Measurements from ENCODE around the gene CCDC69.
"Not testable (repeated sequence)": the region's sequence is repeated elsewhere in the genome, so short reads cannot be mapped to it uniquely, and the experiment has no call there.

CCDC69 gene

GRCh38 chr5:151240924-151241635, 17.2 kb upstream of the CCDC69 start:
- no peak for TF ChIP-seq JUND (IDR thresholded peaks at IDR 0.05; ENCODE audit: low read depth)
- in situ Hi-C loops (cut with HindIII; ENCODE audit: low pct_unique_long_range_greater_than_20kb, low sequenced_read_pairs), result no loop called here
- peak in 1 of 2 experiments; percentile 51 for DNase-seq (ENCODE audit: low read depth in 1 of 2, low spot score in 1 of 2)

- in situ Hi-C loops (cut with HindIII; ENCODE audit: low pct_unique_long_range_greater_than_20kb, low sequenced_read_pairs), result not testable (repeated sequence)
Observed at GRCh38 chr5:151240268-151240835, 16.5 kb upstream of the CCDC69 start.

GRCh38 chr5:151239237-151239861, 15.5 kb upstream of the CCDC69 start:
- TF ChIP-seq JUND (IDR thresholded peaks at IDR 0.05; ENCODE audit: low read depth), result no peak
- peak; percentile 77 to 78 for DNase-seq (ENCODE audit: low read depth in 1 of 2, low spot score in 1 of 2)
- in situ Hi-C loops (cut with HindIII; ENCODE audit: low pct_unique_long_range_greater_than_20kb, low sequenced_read_pairs), result no loop called here

More at GRCh38 chr5:151240268-151240835, 16.5 kb upstream of the CCDC69 start:
- DNase-seq (ENCODE audit: low read depth in 1 of 2, low spot score in 1 of 2), result not testable (repeated sequence)

GRCh38 chr5:151238303-151238741, 14.4 kb upstream of the CCDC69 start:
- no peak for DNase-seq (ENCODE audit: low read depth in 1 of 2, low spot score in 1 of 2)
- in situ Hi-C loops (cut with HindIII; ENCODE audit: low pct_unique_long_range_greater_than_20kb, low sequenced_read_pairs), result no loop called here
- TF ChIP-seq JUND (IDR thresholded peaks at IDR 0.05; ENCODE audit: low read depth), result no peak

GRCh38 chr5:151237685-151238084, 13.8 kb upstream of the CCDC69 start:
- TF ChIP-seq JUND (IDR thresholded peaks at IDR 0.05; ENCODE audit: low read depth), result no peak
- DNase-seq (ENCODE audit: low read depth in 1 of 2, low spot score in 1 of 2), result no peak
- in situ Hi-C loops (cut with HindIII; ENCODE audit: low pct_unique_long_range_greater_than_20kb, low sequenced_read_pairs), result no loop called here

GRCh38 chr5:151236888-151237287, 13.0 kb upstream of the CCDC69 start:
- DNase-seq (ENCODE audit: low read depth in 1 of 2, low spot score in 1 of 2), result no peak
- no peak for TF ChIP-seq JUND (IDR thresholded peaks at IDR 0.05; ENCODE audit: low read depth)
- in situ Hi-C loops (cut with HindIII; ENCODE audit: low pct_unique_long_range_greater_than_20kb, low sequenced_read_pairs), result no loop called here

GRCh38 chr5:151235239-151235571, 11.3 kb upstream of the CCDC69 start:
- DNase-seq (ENCODE audit: low read depth in 1 of 2, low spot score in 1 of 2); in situ Hi-C loops (cut with HindIII; ENCODE audit: low pct_unique_long_range_greater_than_20kb, low sequenced_read_pairs): not testable (repeated sequence)

- in situ Hi-C loops (cut with HindIII; ENCODE audit: low pct_unique_long_range_greater_than_20kb, low sequenced_read_pairs), result no loop called here
- peak in 1 of 2 experiments; percentile 26 for DNase-seq (ENCODE audit: low read depth in 1 of 2, low spot score in 1 of 2)
- TF ChIP-seq JUND (IDR thresholded peaks at IDR 0.05; ENCODE audit: low read depth), result no peak
Observed at GRCh38 chr5:151234476-151235238, 10.8 kb upstream of the CCDC69 start.

- DNase-seq (ENCODE audit: low read depth in 1 of 2, low spot score in 1 of 2), result no peak
- TF ChIP-seq JUND (IDR thresholded peaks at IDR 0.05; ENCODE audit: low read depth), result no peak
- in situ Hi-C loops (cut with HindIII; ENCODE audit: low pct_unique_long_range_greater_than_20kb, low sequenced_read_pairs), result no loop called here
Observed at GRCh38 chr5:151233616-151234085, 9.8 kb upstream of the CCDC69 start.

- no peak for TF ChIP-seq JUND (IDR thresholded peaks at IDR 0.05; ENCODE audit: low read depth)
- no peak for DNase-seq (ENCODE audit: low read depth in 1 of 2, low spot score in 1 of 2)
- in situ Hi-C loops (cut with HindIII; ENCODE audit: low pct_unique_long_range_greater_than_20kb, low sequenced_read_pairs), result no loop called here
Observed at GRCh38 chr5:151231359-151231758, 7.5 kb upstream of the CCDC69 start.

GRCh38 chr5:151230048-151230680, 6.3 kb upstream of the CCDC69 start:
- no peak for TF ChIP-seq JUND (IDR thresholded peaks at IDR 0.05; ENCODE audit: low read depth)
- no peak for DNase-seq (ENCODE audit: low read depth in 1 of 2, low spot score in 1 of 2)
- in situ Hi-C loops (cut with HindIII; ENCODE audit: low pct_unique_long_range_greater_than_20kb, low sequenced_read_pairs), result no loop called here

- no peak for TF ChIP-seq JUND (IDR thresholded peaks at IDR 0.05; ENCODE audit: low read depth)
- in situ Hi-C loops (cut with HindIII; ENCODE audit: low pct_unique_long_range_greater_than_20kb, low sequenced_read_pairs), result no loop called here
- DNase-seq (ENCODE audit: low read depth in 1 of 2, low spot score in 1 of 2), result no peak
Observed at GRCh38 chr5:151228986-151229385, 5.1 kb upstream of the CCDC69 start.
